ENCODE results near the gene PTCH1. TPM values are rescaled to one million over a fixed set of nuclear protein-coding genes. Genes with fewer than 3 reads are reported as not detected.
A peak's percentile ranks its signal among the peaks of the same experiment; 100 is the strongest.

PTCH1 gene
- total RNA-seq, 1 donor from 2014 or later = 25.2 TPM

- Histone ChIP-seq H3K36me3 (peaks cover 3 to 4% of the 10 kb centered on the region in 2 donors), H3K4me1 (peaks cover 0 to 10% of the 10 kb centered on the region in 2 donors), H3K4me3 (peak overlapping the region in 1 of 2 donors; percentile 0), H3K9me3 (no peaks in the 10 kb centered on the region), H3K27me3 (no peaks in the 10 kb centered on the region), H3K27ac (no peak overlapping the region)
- intact Hi-C loops (cut with DNase I) = no loop called here
- TF ChIP-seq, protein P1, sequence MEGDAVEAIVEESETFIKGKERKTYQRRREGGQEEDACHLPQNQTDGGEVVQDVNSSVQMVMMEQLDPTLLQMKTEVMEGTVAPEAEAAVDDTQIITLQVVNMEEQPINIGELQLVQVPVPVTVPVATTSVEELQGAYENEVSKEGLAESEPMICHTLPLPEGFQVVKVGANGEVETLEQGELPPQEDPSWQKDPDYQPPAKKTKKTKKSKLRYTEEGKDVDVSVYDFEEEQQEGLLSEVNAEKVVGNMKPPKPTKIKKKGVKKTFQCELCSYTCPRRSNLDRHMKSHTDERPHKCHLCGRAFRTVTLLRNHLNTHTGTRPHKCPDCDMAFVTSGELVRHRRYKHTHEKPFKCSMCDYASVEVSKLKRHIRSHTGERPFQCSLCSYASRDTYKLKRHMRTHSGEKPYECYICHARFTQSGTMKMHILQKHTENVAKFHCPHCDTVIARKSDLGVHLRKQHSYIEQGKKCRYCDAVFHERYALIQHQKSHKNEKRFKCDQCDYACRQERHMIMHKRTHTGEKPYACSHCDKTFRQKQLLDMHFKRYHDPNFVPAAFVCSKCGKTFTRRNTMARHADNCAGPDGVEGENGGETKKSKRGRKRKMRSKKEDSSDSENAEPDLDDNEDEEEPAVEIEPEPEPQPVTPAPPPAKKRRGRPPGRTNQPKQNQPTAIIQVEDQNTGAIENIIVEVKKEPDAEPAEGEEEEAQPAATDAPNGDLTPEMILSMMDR (IDR thresholded peaks at IDR 0.05) = no peak
- DNase-seq (ENCODE audit: low spot score in 2 of 2) = no peak
These were observed 19.0 kb downstream of the PTCH1 start for GRCh38 chr9:95497772-95498171.

GRCh38 chr9:95496687-95497086 lies 20.1 kb downstream of the PTCH1 start:
- H3K9me3 ChIP-seq = no peaks in the 10 kb centered on the region
- no peak for DNase-seq (ENCODE audit: low spot score in 2 of 2)
- H3K4me3 ChIP-seq = peak overlapping the region in 1 of 2 donors; percentile 0
- no peak overlapping the region for H3K27ac ChIP-seq
- H3K36me3 ChIP-seq = peaks cover 3 to 4% of the 10 kb centered on the region in 2 donors
- TF ChIP-seq, protein P1 (IDR thresholded peaks at IDR 0.05) = no peak
- intact Hi-C loops (cut with DNase I) = no loop called here
- H3K27me3 ChIP-seq = no peaks in the 10 kb centered on the region
- peaks cover 0 to 10% of the 10 kb centered on the region in 2 donors for H3K4me1 ChIP-seq

- Histone ChIP-seq H3K9me3 (no peaks in the 10 kb centered on the region), H3K27me3 (no peaks in the 10 kb centered on the region), H3K4me1 (peaks cover 0 to 10% of the 10 kb centered on the region in 2 donors), H3K4me3 (no peak overlapping the region), H3K36me3 (peaks cover 3 to 4% of the 10 kb centered on the region in 2 donors), H3K27ac (no peak overlapping the region)
- TF ChIP-seq, protein P1 (IDR thresholded peaks at IDR 0.05) = no peak
- intact Hi-C loops (cut with DNase I) = no loop called here
- DNase-seq (ENCODE audit: low spot score in 2 of 2) = no peak
These were observed 20.8 kb downstream of the PTCH1 start for GRCh38 chr9:95495961-95496360.

DNA sequence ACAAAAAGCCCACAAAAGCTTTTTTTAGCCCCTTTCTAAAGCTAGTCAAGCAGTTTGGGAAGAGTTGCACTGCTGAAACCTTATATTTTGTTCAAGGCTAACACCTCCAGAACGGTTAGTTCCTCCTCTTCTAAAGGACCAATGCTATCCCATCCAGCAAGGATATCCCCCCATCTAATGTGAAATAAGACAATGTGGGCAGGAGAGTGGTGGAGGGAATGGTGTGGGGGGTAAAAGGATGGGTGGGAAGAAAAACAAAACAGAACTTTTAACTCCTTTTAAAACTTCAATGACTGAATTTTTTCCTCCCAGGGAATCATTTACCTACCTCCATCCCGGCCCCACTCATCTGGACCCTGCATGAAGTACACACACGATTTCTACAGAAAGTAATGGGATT lies 21.2 kb downstream of the PTCH1 start:
- H3K9me3 ChIP-seq = no peaks in the 10 kb centered on the region
- no peaks in the 10 kb centered on the region for H3K27me3 ChIP-seq
- H3K4me3 ChIP-seq = no peak overlapping the region
- H3K27ac ChIP-seq = no peak overlapping the region
- peaks cover 0 to 10% of the 10 kb centered on the region in 2 donors for H3K4me1 ChIP-seq
- TF ChIP-seq, protein P1 (IDR thresholded peaks at IDR 0.05) = no peak
- intact Hi-C loops (cut with DNase I) = no loop called here
- peaks cover 3 to 4% of the 10 kb centered on the region in 2 donors for H3K36me3 ChIP-seq
- DNase-seq (ENCODE audit: low spot score in 2 of 2) = no peak

DNA sequence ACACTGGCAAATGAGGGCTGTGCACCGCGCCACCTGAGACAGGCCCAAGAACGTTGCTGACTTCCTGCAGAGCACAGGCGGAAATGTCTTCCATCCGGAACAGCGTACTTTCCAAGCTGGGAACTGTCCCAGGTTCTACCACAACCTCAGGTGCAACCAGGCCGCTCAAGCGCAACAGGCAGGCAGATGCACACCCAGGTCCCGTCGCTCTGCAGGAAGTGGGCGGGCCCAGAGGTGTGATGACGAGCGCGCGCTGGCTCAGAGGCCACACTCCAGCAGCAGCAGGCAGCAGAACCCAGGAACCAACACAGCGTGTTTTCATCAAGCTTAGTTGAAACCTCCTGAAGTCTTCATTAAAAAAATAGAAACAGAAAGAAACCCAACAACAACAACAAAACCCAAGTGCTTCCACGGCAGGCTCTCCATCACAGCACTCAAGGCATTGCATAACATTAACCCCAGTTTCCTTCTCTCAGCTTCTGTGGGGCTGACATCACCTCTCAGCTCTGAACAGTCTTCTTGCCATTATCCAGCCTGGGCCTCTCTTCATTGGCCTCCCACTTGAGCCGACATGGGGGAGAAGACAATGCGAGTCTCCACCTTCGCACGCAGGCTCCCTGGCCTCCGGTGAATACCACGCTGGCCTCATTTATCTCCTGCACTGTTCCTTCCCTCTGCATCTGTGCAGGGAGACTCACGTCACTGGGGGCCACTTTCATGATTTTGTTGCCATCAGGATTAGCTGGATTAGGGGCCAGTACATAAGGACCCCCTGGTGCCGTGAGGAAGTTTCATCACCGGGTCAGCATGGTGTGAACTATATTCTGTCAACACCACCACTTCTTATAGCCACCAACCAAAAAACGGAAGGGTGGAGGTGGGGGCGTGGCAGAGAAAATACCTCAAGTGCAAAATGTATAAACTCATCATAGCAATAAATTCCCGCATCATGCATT lies 22.1 kb downstream of the PTCH1 start:
- Histone ChIP-seq H3K27ac (no peak overlapping the region), H3K36me3 (peaks cover 3 to 4% of the 10 kb centered on the region in 2 donors), H3K9me3 (no peaks in the 10 kb centered on the region), H3K27me3 (no peaks in the 10 kb centered on the region), H3K4me3 (no peak overlapping the region), H3K4me1 (peaks cover 0 to 10% of the 10 kb centered on the region in 2 donors)
- TF ChIP-seq, protein P1 (IDR thresholded peaks at IDR 0.05) = no peak
- no peak for DNase-seq (ENCODE audit: low spot score in 2 of 2)
- intact Hi-C loops (cut with DNase I) = no loop called here

Measured in ascending aorta (tissue), 2 donors.